Subcutaneous adipose tissue (tissue), 4 donors: ENCODE results near the gene POLR2A. TPM values are rescaled to one million over a fixed set of nuclear protein-coding genes. Genes with fewer than 3 reads are reported as not detected.

Experiments used
- total RNA-seq, 4 donors: library from RNA; depleted of rRNA; stranded (reverse); fragments of >200 nt; gene quantifications; one replicate each; pipeline ENCODE4 v1.1.0, GENCODE V29; 2016
- TF ChIP-seq, protein P1 (sequence below): fragments of 450-650 bp; IDR thresholded peaks from one replicate; pipeline ENCODE4 v1.5.1; 2016; ENCODE audit warnings: low read depth, mild to moderate bottlenecking, control low read depth, antibody characterized with exemption, moderate library complexity

POLR2A gene
- total RNA-seq, 4 donors from 2014 or later, result 31.1 to 123 (median 58.5) TPM

GRCh38 chr17:7468804-7469389, 15.3 kb upstream of the POLR2A start:
- TF ChIP-seq, protein P1, sequence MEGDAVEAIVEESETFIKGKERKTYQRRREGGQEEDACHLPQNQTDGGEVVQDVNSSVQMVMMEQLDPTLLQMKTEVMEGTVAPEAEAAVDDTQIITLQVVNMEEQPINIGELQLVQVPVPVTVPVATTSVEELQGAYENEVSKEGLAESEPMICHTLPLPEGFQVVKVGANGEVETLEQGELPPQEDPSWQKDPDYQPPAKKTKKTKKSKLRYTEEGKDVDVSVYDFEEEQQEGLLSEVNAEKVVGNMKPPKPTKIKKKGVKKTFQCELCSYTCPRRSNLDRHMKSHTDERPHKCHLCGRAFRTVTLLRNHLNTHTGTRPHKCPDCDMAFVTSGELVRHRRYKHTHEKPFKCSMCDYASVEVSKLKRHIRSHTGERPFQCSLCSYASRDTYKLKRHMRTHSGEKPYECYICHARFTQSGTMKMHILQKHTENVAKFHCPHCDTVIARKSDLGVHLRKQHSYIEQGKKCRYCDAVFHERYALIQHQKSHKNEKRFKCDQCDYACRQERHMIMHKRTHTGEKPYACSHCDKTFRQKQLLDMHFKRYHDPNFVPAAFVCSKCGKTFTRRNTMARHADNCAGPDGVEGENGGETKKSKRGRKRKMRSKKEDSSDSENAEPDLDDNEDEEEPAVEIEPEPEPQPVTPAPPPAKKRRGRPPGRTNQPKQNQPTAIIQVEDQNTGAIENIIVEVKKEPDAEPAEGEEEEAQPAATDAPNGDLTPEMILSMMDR, result no peak

DNA sequence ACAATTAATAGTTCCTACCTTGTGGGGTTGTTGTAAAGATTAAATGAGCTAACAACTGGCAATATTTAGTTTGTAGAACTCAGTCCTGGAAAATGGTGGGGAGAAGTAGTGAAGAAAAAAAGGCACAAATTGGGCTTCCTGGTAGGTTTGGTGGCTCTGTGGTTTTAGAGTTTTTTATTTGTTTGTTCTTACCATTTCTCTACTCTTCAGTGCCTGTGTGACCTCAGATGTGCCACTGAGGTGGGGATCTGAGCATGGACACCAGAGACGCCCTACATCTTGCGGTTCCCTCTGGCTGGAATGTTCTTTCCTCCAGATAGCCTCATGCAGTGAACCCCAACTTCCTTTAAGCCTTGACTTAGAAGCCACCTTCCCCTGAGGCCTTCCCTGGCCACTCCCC, 12.4 kb upstream of the POLR2A start:
- TF ChIP-seq, protein P1, result no peak

DNA sequence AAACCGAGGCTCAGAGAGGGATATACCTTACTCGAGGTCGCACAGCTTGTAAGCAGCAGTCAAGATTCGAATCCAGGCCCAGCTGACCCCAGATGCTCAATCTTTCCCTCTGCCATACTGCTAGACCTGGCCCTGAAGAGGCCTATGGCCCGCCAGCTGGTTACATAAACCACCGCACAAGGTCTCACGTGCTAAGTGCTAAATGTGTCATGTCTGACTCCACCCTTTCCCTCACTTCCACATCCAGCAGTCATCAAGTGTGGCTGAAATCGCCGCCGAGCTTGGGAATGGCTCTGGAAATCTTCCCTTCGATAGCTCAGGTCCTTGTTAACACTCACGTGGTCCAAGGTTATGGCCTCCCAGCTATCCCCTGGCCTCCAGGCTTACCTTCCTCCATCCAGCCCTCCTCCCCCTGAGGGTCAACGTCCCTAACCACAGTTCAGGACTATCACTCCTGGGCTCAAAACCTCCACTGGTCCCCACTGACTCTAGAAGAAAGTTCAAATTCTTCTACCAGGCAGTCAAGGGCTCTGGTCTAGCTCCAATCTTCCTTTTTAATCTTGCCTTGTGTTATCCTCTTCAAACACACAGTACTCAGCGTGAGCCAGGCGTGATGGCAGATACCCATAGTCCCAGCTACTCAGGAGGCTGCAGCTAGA, 8.3 kb upstream of the POLR2A start:
- TF ChIP-seq, protein P1, result no peak

GRCh38 chr17:7476494-7476893, 7.7 kb upstream of the POLR2A start:
- TF ChIP-seq, protein P1, result no peak

DNA sequence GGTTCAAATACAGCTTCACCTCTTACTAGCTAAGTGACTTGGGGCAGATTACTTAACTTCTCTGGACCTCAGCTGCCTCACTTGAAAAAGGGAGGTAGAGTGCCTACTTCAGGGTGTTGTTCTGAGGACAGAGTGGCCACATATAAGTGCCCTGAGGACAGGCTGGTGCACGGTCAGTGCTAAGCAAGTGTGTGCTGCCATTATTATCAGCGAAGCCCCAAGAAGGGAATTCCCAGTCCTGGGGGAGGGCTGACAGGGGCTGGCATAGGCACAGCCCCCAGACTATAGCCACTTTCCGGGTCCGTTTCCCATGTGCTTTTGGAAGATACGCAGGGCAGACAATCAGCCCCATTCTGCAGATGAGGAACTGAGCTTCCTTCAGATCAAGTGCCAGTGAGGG, 7.2 kb upstream of the POLR2A start:
- TF ChIP-seq, protein P1, result no peak

GRCh38 chr17:7477392-7478275, 6.5 kb upstream of the POLR2A start:
- TF ChIP-seq, protein P1, result no peak
